Nasal cavity respiratory epithelium epithelial cell of viscerocranial mucosa (primary cell): Measurements from ENCODE around the gene SLC2A4. TPM values are rescaled to one million over a fixed set of nuclear protein-coding genes. Genes with fewer than 3 reads are reported as not detected.

Experiments
- total RNA-seq: library from RNA; depleted of rRNA; stranded (reverse); fragments of >200 nt; gene quantifications from 2 replicates; pipeline ENCODE4 v1.2.3, GENCODE V29; 2014

SLC2A4 gene
- under 0.01 and 0.14 TPM in 2 replicates for total RNA-seq

DNA sequence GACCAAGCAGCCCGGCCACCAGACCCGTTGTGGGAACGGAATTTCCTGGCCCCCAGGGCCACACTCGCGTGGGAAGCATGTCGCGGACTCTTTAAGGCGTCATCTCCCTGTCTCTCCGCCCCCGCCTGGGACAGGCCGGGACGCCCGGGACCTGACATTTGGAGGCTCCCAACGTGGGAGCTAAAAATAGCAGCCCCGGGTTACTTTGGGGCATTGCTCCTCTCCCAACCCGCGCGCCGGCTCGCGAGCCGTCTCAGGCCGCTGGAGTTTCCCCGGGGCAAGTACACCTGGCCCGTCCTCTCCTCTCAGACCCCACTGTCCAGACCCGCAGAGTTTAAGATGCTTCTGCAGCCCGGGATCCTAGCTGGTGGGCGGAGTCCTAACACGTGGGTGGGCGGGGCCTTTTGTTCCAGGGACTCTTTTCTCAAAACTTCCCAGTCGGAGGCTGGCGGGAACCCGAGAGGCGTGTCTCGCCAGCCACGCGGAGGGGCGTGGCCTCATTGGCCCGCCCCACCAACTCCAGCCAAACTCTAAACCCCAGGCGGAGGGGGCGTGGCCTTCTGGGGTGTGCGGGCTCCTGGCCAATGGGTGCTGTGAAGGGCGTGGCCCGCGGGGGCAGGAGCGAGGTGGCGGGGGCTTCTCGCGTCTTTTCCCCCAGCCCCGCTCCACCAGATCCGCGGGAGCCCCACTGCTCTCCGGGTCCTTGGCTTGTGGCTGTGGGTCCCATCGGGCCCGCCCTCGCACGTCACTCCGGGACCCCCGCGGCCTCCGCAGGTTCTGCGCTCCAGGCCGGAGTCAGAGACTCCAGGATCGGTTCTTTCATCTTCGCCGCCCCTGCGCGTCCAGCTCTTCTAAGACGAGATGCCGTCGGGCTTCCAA lies at the start of gene SLC2A4:
Gene SLC2A4 (plus strand): TSS at position 645 of the 879 bp plus-strand sequence. CDS start 217 bp downstream, at position 862.

GRCh38 chr17:7234083-7234951 lies 47.2 kb upstream of the SLC2A4 start, which contains the start of gene DVL2:
TSS of gene DVL2 (minus strand) at chr17:7234517. CDS start at chr17:7234262, 255 bp downstream.

GRCh38 chr17:7239091-7240027 lies 42.2 kb upstream of the SLC2A4 start, which contains the start of gene PHF23:
TSS of gene PHF23 (minus strand) at chr17:7239457. CDS start at chr17:7239279, 178 bp downstream.

GRCh38 chr17:7241783-7242716 lies 39.5 kb upstream of the SLC2A4 start, which contains the start of gene GABARAP:
TSS of gene GABARAP (minus strand) at chr17:7242449. CDS start at chr17:7242330, 119 bp downstream.

GRCh38 chr17:7251661-7252175 lies 29.8 kb upstream of the SLC2A4 start, which contains the start of gene CTDNEP1:
TSS of gene CTDNEP1 (minus strand) at chr17:7251734. CDS start at chr17:7251296, 438 bp downstream.

GRCh38 chr17:7252176-7253043 lies 29.1 kb upstream of the SLC2A4 start, which contains the start of gene ELP5:
TSS of gene ELP5 (plus strand) at chr17:7252215. CDS start at chr17:7252551, 336 bp downstream.

GRCh38 chr17:7262192-7262934 lies 19.2 kb upstream of the SLC2A4 start, which contains the start of gene CLDN7:
TSS of gene CLDN7 (minus strand) at chr17:7262478. CDS start at chr17:7262043, 435 bp downstream.

GRCh38 chr17:7294614-7295153 lies 13.2 kb downstream of the SLC2A4 start, which contains the start of gene YBX2:
TSS of gene YBX2 (minus strand) at chr17:7294639. CDS start at chr17:7294500, 139 bp downstream.

DNA sequence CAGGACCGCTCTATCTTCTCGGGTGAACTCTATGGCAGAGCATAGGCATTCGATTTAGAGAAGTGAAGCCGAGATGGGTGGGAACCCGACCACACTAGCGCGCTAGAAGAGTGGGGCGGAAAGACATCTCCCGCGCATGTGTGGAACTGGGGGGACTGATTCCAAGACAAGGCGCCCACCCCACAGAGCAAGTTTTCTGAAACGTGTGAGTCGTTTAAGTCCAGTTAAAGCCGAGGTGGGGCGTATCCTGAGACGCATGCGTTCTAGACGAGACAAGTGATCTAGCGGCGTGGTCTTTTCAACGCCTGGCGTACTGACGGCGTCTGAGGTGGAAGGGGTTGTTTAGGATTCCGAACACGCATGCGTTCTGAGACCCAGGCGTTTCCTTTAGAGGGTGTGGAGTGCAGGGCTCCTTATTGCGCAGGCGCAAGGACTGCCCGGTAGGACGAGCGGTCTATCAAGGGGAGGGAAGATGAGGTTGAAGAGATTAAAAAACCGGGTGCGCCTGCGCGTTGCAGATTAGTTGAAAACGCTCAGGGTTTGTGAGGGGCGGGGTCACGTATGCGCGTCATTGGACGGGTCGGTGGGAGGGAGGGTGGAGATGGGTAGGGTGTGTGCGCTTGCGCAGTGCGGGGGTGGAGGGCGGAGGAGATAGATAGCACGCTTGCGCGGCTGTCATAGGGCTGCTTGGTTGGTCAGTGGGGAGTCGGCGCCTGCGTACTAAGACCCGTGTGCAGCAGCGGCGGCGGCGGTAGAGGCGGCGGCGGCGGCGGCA lies 25.6 kb downstream of the SLC2A4 start, which contains the start of gene EIF5A:
Gene EIF5A (plus strand): TSS at position 718 of the 775 bp plus-strand sequence. CDS start 2,008 bp downstream, outside the sequence.

GRCh38 chr17:7314719-7315569 lies 33.4 kb downstream of the SLC2A4 start, which contains the start of gene GPS2:
TSS of gene GPS2 (minus strand) at chr17:7315360. CDS start at chr17:7315052, 308 bp downstream.

GRCh38 chr17:7328840-7329373 lies 47.4 kb downstream of the SLC2A4 start, which contains the start of gene NEURL4:
TSS of gene NEURL4 (minus strand) at chr17:7329335. CDS start at chr17:7329312, 23 bp downstream.

GRCh38 chr17:7336240-7337175 lies 55.0 kb downstream of the SLC2A4 start, which contains the start of gene ACAP1:
TSS of gene ACAP1 (plus strand) at chr17:7336529. CDS start at chr17:7336735, 206 bp downstream.

